HFF-Myc (cell line): Measurements from ENCODE around the gene NUP58.

Source experiments
- DNase-seq: peaks from one replicate; pipeline ENCODE4 v3.0.0-alpha.2; 2011; ENCODE audit warnings: low read depth; ENCODE audit errors: extremely low read depth
- H3K4me3 ChIP-seq: replicated peaks from 2 replicates; pipeline ENCODE4 v1.5.1; 2011; ENCODE audit warnings: low read depth, mild to moderate bottlenecking, control low read depth, low read length
- CTCF ChIP-seq: IDR thresholded peaks from 2 replicates; pipeline ENCODE4 v1.5.1; 2012; ENCODE audit warnings: mild to moderate bottlenecking, low read depth, low read length, control low read depth; ENCODE audit errors: missing control alignments

NUP58 gene

GRCh38 chr13:25286308-25286968 lies 15.0 kb upstream of the NUP58 start:
- no peak for DNase-seq
- no peak for TF ChIP-seq CTCF
- peak overlapping the region; percentile 94 for H3K4me3 ChIP-seq

- peak within 1 kb of the TSS; percentile 94 for H3K4me3 ChIP-seq
- peak; percentile 63 for DNase-seq
- peak; percentile 97 for TF ChIP-seq CTCF
These were observed 14.2 kb upstream of the NUP58 start, which contains the start of gene MTMR6 for GRCh38 chr13:25286969-25287961. Gene MTMR6 (minus strand): TSS chr13:25287488. CDS start chr13:25287247, 241 bp downstream.

GRCh38 chr13:25288966-25289365 lies 12.5 kb upstream of the NUP58 start:
- DNase-seq: no peak
- no peak overlapping the region for H3K4me3 ChIP-seq
- TF ChIP-seq CTCF: no peak

GRCh38 chr13:25291691-25292090 lies 9.7 kb upstream of the NUP58 start:
- TF ChIP-seq CTCF: no peak
- no peak for DNase-seq

GRCh38 chr13:25292301-25292700 lies 9.1 kb upstream of the NUP58 start:
- DNase-seq: no peak
- TF ChIP-seq CTCF: no peak
- no peak overlapping the region for H3K4me3 ChIP-seq

More at GRCh38 chr13:25291691-25292090, 9.7 kb upstream of the NUP58 start:
- H3K4me3 ChIP-seq: no peak overlapping the region

- no peak for TF ChIP-seq CTCF
- no peak overlapping the region for H3K4me3 ChIP-seq
- DNase-seq: no peak
These were observed 6.2 kb upstream of the NUP58 start for GRCh38 chr13:25295228-25295627.
